Choroid plexus epithelial cell (primary cell): ENCODE data around the gene MYCBPAP.

ENCODE experiments used
- DNase-seq: peaks from one replicate; pipeline ENCODE4 v3.0.0-alpha.2; 2010; ENCODE audit warnings: low read depth
- H3K4me3 ChIP-seq: 2 replicates; pipeline ENCODE4 v1.5.1; 2011; ENCODE audit warnings: low read depth, mild to moderate bottlenecking, control low read depth, low read length, moderate library complexity
- TF ChIP-seq, protein P1 (sequence below): conservative IDR thresholded peaks from 2 replicates; pipeline ENCODE4 v1.5.1; 2011; ENCODE audit warnings: low read depth, mild to moderate bottlenecking, control low read depth, inconsistent platforms, low read length, moderate library complexity

Gene MYCBPAP

DNA sequence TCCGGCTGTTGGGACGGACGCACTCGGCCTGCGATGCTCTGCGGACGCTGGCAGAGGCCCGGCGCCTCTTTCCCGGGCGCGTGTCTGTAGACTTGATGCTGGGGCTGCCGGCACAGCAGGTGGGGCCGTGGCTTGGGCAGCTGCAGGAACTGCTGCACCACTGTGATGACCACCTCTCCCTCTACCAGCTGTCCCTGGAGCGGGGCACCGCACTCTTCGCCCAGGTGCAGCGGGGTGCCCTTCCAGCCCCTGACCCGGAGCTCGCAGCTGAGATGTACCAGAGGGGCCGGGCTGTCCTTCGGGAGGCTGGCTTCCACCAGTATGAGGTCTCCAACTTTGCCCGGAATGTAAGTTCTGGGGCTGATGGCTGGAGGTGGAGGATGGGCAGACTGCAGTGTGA lies 26.1 kb upstream of the MYCBPAP start:
- no peak overlapping the region for H3K4me3 ChIP-seq
- TF ChIP-seq, protein P1, sequence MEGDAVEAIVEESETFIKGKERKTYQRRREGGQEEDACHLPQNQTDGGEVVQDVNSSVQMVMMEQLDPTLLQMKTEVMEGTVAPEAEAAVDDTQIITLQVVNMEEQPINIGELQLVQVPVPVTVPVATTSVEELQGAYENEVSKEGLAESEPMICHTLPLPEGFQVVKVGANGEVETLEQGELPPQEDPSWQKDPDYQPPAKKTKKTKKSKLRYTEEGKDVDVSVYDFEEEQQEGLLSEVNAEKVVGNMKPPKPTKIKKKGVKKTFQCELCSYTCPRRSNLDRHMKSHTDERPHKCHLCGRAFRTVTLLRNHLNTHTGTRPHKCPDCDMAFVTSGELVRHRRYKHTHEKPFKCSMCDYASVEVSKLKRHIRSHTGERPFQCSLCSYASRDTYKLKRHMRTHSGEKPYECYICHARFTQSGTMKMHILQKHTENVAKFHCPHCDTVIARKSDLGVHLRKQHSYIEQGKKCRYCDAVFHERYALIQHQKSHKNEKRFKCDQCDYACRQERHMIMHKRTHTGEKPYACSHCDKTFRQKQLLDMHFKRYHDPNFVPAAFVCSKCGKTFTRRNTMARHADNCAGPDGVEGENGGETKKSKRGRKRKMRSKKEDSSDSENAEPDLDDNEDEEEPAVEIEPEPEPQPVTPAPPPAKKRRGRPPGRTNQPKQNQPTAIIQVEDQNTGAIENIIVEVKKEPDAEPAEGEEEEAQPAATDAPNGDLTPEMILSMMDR, result no peak
- DNase-seq, result no peak

DNA sequence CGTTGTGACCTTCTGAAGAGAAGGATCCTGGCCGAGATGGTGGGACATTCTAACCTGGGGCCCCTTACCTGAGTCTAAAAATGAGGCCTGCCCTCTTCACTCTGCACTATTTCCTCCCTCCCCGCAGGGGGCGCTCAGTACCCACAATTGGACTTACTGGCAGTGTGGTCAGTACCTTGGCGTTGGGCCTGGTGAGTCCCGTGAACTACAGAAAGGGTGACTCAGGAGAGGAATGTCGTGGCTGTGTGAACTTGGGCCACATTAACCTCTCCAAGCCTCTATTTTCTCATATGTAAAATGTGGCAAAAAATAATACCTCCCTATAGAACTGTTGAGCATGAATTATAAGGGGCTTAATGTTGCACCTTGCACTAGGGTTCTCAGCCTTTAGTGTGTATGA lies 25.7 kb upstream of the MYCBPAP start:
- no peak overlapping the region for H3K4me3 ChIP-seq
- TF ChIP-seq, protein P1, result peak; percentile 93
- DNase-seq, result peak; percentile 99

DNA sequence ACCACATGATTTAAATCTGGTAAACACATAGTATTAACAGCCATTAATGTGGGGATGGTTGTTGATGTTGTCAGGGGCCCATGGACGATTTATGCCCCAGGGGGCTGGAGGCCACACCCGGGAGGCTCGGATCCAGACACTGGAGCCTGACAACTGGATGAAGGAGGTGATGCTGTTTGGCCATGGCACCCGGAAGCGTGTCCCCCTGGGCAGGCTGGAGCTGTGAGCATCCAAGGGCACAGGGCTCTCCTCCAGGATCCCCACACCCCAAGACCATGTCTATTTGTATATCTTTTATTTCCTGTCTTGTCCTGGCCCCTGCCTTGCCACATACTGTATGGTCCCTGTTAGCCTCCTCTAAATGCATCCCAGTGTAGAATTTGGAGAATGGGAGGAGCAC lies 25.0 kb upstream of the MYCBPAP start:
- TF ChIP-seq, protein P1, result no peak
- no peak overlapping the region for H3K4me3 ChIP-seq
- DNase-seq, result no peak

DNA sequence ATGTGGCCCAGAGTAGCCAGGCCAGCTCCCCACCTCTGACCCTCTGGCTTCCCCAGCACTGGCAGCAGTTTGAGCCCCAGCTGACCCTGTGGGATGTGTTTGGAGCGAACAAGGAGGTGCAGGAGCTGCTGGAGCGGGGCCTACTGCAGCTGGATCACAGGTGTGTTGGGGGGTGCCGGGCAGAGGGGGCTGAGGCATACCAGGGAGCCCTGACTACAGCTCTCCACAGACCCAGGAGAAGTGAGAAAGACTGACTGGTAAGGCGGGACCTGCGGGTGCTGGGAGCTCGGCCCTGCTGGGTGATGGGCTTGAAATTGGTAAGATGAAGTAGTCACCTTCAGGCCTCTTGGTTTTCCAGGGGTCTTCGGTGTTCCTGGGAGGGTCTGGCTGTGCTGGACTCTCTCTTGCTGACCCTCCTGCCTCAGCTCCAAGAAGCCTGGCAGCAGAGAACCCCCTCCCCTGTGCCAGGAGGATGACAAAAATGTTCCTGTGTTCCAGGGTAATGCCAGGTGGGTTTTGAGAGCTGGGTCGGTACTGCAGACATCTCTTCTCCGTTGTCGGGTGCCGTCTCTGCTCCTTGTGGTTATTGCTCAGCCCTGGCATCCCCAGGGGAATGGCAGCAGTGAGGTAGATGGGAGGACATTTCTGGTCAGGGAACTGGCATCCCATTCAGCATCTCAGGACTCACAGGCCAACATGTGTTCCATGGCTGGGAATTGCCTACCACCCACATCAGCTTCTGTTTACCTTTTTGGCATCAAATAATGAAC lies 23.7 kb upstream of the MYCBPAP start:
- TF ChIP-seq, protein P1, result no peak
- H3K4me3 ChIP-seq, result no peak overlapping the region
- no peak for DNase-seq

DNA sequence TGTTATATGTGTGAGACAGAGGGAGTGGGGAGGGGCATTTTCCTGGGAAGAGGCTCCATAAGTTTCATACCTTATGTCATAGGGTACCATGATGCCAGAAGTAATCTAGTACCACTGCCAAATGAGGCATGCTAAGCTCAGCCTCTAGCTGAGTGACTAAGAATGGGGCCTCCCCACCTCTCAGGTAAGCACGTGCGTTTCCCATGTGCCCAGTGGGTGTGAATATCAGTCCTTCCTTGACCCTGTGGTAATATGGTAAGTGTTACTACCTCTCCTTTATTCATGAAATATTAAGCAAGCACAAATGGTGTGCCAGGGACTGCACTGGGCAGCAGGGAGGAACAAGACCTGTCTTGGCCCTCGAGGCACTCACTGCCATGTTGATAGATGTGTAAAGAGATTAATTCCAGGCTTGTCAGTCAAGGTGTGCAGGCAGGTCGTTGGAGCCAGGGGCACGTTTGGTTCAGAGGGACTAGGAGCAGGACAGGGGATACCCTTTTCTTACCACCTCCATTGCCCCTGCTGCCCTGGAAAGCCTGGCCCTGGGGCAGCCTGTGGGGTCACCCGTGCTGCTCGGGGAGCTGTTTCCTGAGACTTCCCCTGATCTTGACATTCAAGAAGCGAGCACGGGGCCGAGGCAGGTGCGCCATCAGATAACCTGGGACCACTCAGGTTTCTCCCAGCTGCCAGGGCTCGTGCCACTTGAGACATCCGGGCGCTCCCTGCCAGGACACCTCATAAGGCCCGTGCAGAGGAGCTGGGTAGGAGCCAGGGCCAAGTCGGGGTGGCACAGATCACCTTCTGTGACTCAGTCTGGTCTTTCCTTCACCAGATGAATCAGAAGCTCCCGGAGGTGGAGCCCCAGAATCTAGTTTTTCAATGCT lies 20.8 kb upstream of the MYCBPAP start:
- H3K4me3 ChIP-seq, result no peak overlapping the region

DNA sequence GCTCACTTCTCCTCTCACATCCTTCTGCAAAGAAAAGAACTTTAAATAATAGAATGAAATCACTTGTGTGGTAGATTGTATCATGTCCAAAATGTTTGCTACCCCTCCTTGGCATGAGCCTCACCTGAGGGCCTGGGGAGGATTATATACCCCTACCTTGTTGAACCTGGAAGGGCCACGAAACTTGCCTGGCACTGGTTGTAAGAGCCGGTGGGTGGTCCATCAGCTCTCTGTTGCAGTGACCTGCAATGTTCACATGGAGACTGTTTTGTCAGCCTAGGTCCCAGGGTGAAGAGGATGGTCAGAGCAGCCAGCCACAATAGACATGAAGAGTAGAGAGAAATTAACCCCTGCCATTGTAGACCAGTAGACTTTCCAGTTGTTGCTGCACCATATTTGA lies 19.4 kb upstream of the MYCBPAP start:
- TF ChIP-seq, protein P1, result no peak
- no peak for DNase-seq
- no peak overlapping the region for H3K4me3 ChIP-seq

More for the DNA sequence above, 20.8 kb upstream of the MYCBPAP start:
- DNase-seq, result no peak
- TF ChIP-seq, protein P1, result no peak
